Muscle layer of duodenum (tissue), 2 donors: Measurements from ENCODE around the gene PLCB4.

ENCODE experiments used
- H3K27ac ChIP-seq: one replicate; pipeline ENCODE4 v1.7.0; 2013; ENCODE audit warnings: mild to moderate bottlenecking, low read length
- H3K27me3 ChIP-seq: one replicate; pipeline ENCODE4 v1.7.0; 2013; ENCODE audit warnings: low read depth, mild to moderate bottlenecking, control low read depth, low read length
- H3K36me3 ChIP-seq, 2 donors: one replicate each; pipeline ENCODE4 v1.7.0; 2013; ENCODE audit warnings: low read length in 2 of 2, control low read depth in 1 of 2, mild to moderate bottlenecking in 1 of 2; ENCODE audit not compliant: insufficient read depth in 2 of 2, control insufficient read depth in 1 of 2
- H3K4me1 ChIP-seq, 2 donors: one replicate each; pipeline ENCODE4 v1.7.0; 2013; ENCODE audit warnings: low read length in 2 of 2, mild to moderate bottlenecking in 2 of 2, control low read depth in 1 of 2, moderate library complexity in 1 of 2; ENCODE audit not compliant: insufficient read depth in 2 of 2, control insufficient read depth in 1 of 2
- H3K4me3 ChIP-seq, 2 donors: one replicate each; pipeline ENCODE4 v1.7.0; 2013; ENCODE audit warnings: low read length in 2 of 2, low read depth in 1 of 2, mild to moderate bottlenecking in 1 of 2
- H3K9me3 ChIP-seq, 2 donors: one replicate each; pipeline ENCODE4 v1.7.0; 2013; ENCODE audit warnings: low read length in 2 of 2, control low read depth in 1 of 2, mild to moderate bottlenecking in 1 of 2; ENCODE audit not compliant: control insufficient read depth in 1 of 2
- donor health status: healthy.

PLCB4 gene

DNA sequence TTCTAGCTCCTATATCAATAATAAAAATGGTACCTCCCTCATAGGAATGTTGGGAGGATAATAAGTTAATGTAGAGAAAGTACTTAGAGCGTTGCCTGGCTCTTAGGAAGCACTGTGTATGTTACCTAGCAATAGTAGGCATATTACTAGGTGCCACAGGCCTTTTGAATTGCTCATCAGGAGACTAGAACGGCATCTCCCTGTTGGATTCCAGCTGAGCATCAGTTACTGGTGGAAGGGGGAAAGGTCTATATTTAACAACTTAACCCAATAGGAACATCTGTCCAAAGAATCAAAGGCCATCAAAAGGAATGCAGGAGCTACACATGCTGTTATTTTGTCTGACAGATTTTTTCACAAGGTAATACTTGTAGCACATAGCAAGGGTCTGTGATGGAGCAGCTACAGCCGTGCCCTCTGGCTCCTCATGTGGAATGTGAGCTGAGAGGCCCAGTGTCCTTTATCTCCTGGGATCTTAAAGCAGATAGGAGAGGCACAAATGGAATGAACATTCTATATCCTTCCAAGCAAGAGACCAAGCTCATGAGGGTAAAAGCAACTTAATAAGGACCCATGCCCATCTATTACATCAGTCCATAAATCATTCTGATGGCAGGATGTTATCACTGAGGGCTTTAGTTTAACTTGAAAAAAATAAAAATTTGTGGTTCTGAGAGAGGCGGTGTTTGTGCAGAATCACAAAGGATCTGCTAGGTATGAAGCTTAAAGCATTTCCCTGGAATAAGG is 260.6 kb downstream of the PLCB4 start:
- no peaks in the 10 kb centered on the region for H3K9me3 ChIP-seq
- no peaks in the 10 kb centered on the region for H3K36me3 ChIP-seq
- H3K27me3 ChIP-seq = no peaks in the 10 kb centered on the region
- no peak overlapping the region for H3K27ac ChIP-seq
- no peaks in the 10 kb centered on the region for H3K4me1 ChIP-seq
- H3K4me3 ChIP-seq = no peak overlapping the region

- H3K4me3 ChIP-seq = no peak overlapping the region
- no peaks in the 10 kb centered on the region for H3K36me3 ChIP-seq
- no peak overlapping the region for H3K27ac ChIP-seq
- no peaks in the 10 kb centered on the region for H3K27me3 ChIP-seq
- H3K4me1 ChIP-seq = no peaks in the 10 kb centered on the region
- no peaks in the 10 kb centered on the region for H3K9me3 ChIP-seq
Observed at GRCh38 chr20:9330151-9330550, 261.3 kb downstream of the PLCB4 start.

- no peaks in the 10 kb centered on the region for H3K4me1 ChIP-seq
- no peaks in the 10 kb centered on the region for H3K9me3 ChIP-seq
- H3K4me3 ChIP-seq = no peak overlapping the region
- H3K27me3 ChIP-seq = no peaks in the 10 kb centered on the region
- no peak overlapping the region for H3K27ac ChIP-seq
- H3K36me3 ChIP-seq = no peaks in the 10 kb centered on the region
Observed at GRCh38 chr20:9331707-9332435, 263.0 kb downstream of the PLCB4 start.

- H3K27ac ChIP-seq = no peak overlapping the region
Observed at GRCh38 chr20:9332791-9333479, 264.0 kb downstream of the PLCB4 start.

GRCh38 chr20:9334866-9335265 is 266.0 kb downstream of the PLCB4 start:
- Histone ChIP-seq H3K36me3 (peaks cover 0 to 6% of the 10 kb centered on the region in 2 donors), H3K9me3 (no peaks in the 10 kb centered on the region)

More at GRCh38 chr20:9332791-9333479, 264.0 kb downstream of the PLCB4 start:
- H3K27me3 ChIP-seq = no peaks in the 10 kb centered on the region
- H3K36me3 ChIP-seq = peaks cover 0 to 2% of the 10 kb centered on the region in 2 donors
- no peaks in the 10 kb centered on the region for H3K4me1 ChIP-seq
- no peaks in the 10 kb centered on the region for H3K9me3 ChIP-seq
- H3K4me3 ChIP-seq = no peak overlapping the region

GRCh38 chr20:9338101-9338500 is 269.2 kb downstream of the PLCB4 start:
- Histone ChIP-seq H3K27me3 (no peaks in the 10 kb centered on the region), H3K4me1 (no peaks in the 10 kb centered on the region), H3K36me3 (peaks cover 0 to 6% of the 10 kb centered on the region in 2 donors), H3K4me3 (no peak overlapping the region), H3K9me3 (no peaks in the 10 kb centered on the region), H3K27ac (no peak overlapping the region)

More at GRCh38 chr20:9334866-9335265, 266.0 kb downstream of the PLCB4 start:
- no peak overlapping the region for H3K27ac ChIP-seq
- no peak overlapping the region for H3K4me3 ChIP-seq
- H3K27me3 ChIP-seq = no peaks in the 10 kb centered on the region
- H3K4me1 ChIP-seq = no peaks in the 10 kb centered on the region

DNA sequence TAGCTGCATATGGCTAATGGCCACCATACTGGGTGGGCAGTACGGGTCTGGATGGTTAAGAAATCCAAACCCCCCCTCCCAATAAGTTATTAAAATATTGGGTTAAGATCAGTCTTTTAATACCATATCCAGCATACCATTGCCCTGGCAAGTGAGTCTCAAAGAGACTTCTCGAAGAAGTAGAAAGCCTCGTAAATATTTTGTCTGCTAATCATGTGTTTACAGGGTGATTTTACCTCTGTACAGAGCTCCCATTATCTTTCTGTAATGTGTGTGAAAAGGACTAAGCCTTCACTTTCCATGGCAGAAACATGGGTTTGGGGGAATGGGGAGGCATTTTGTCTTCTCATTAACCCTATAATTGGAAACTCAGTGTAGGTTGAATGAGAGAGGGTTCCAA is 270.8 kb downstream of the PLCB4 start:
- no peak overlapping the region for H3K4me3 ChIP-seq
- H3K27me3 ChIP-seq = no peaks in the 10 kb centered on the region
- no peak overlapping the region for H3K27ac ChIP-seq
- no peaks in the 10 kb centered on the region for H3K9me3 ChIP-seq
- H3K4me1 ChIP-seq = peaks cover 0 to under 1% of the 10 kb centered on the region in 2 donors
- H3K36me3 ChIP-seq = peaks cover 0 to 6% of the 10 kb centered on the region in 2 donors

DNA sequence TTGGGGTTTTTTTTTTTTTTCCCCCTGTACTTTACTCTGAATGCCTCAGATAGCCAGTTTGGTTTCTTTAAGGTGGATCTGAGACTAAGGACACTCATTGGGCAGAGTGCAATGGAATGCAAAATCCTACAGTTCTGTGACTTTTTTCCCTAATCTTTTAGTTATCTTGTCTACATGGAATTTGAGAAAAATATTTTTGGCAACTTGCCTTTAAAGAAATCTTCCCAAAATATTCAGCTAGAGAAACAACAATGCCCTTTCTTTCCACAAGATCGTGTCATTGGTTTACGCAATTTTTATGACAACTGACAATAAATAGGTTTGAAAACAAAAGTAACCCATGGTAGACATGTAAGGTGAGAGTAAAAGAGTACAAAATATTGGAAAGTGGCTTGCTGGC is 273.8 kb downstream of the PLCB4 start:
- Histone ChIP-seq H3K27me3 (no peaks in the 10 kb centered on the region), H3K4me1 (peaks cover 0 to 5% of the 10 kb centered on the region in 2 donors), H3K4me3 (no peak overlapping the region), H3K27ac (no peak overlapping the region), H3K9me3 (no peaks in the 10 kb centered on the region), H3K36me3 (peaks cover 0 to 6% of the 10 kb centered on the region in 2 donors)

GRCh38 chr20:9344083-9344920 is 275.4 kb downstream of the PLCB4 start:
- H3K27me3 ChIP-seq = no peaks in the 10 kb centered on the region
- H3K27ac ChIP-seq = no peak overlapping the region
- peaks cover 0 to 5% of the 10 kb centered on the region in 2 donors for H3K4me1 ChIP-seq
- no peaks in the 10 kb centered on the region for H3K36me3 ChIP-seq
- H3K9me3 ChIP-seq = no peaks in the 10 kb centered on the region
- no peak overlapping the region for H3K4me3 ChIP-seq

GRCh38 chr20:9348316-9348715 is 279.4 kb downstream of the PLCB4 start:
- no peaks in the 10 kb centered on the region for H3K27me3 ChIP-seq
- H3K9me3 ChIP-seq = no peaks in the 10 kb centered on the region
- no peak overlapping the region for H3K4me3 ChIP-seq
- peaks cover 0 to 5% of the 10 kb centered on the region in 2 donors for H3K4me1 ChIP-seq
- H3K36me3 ChIP-seq = no peaks in the 10 kb centered on the region
- no peak overlapping the region for H3K27ac ChIP-seq
